Heart right ventricle (tissue), 16 donors: ENCODE results near the gene NLRP1. TPM values are rescaled to one million over a fixed set of nuclear protein-coding genes. Genes with fewer than 3 reads are reported as not detected.

Source experiments
- ATAC-seq, 8 donors: fragments of 200-7000 bp; cut with Tn5 transposase; one replicate each; pipeline ENCODE4 v1.9.1; 2020; ENCODE audit warnings: mild to moderate bottlenecking in 8 of 8, moderate library complexity in 8 of 8, moderate number of reproducible peaks in 1 of 8
- DNase-seq, 2 donors: peaks; one replicate each; pipeline ENCODE4 v3.0.0-alpha.2; 2020
- H3K27ac ChIP-seq, 10 donors: fragments of 200-600 bp; sonication (generic) in 2 of 10; one replicate each; pipeline versions ENCODE4 v1.5.0 to v1.8.0; 2020 to 2022; ENCODE audit warnings: mild to moderate bottlenecking in 3 of 10
- H3K27me3 ChIP-seq, 7 donors: fragments of 200-600 bp; one replicate each; pipeline ENCODE4 v1.8.0; 2021 to 2022; ENCODE audit warnings: mild to moderate bottlenecking in 2 of 7
- H3K36me3 ChIP-seq, 9 donors: fragments of 200-600 bp; sonication (generic) in 1 of 9; one replicate each; pipeline versions ENCODE4 v1.5.0 to v1.8.0; 2020 to 2022; ENCODE audit warnings: mild to moderate bottlenecking in 2 of 9
- H3K4me1 ChIP-seq, 9 donors: fragments of 200-600 bp; sonication (generic) in 1 of 9; one replicate each; pipeline versions ENCODE4 v1.5.0 to v1.8.0; 2020 to 2022; ENCODE audit warnings: mild to moderate bottlenecking in 4 of 9
- H3K4me3 ChIP-seq, 10 donors: fragments of 200-600 bp; sonication (generic) in 2 of 10; one replicate each; pipeline versions ENCODE4 v1.5.0 to v1.8.0; 2020 to 2022; ENCODE audit warnings: mild to moderate bottlenecking in 7 of 10, moderate library complexity in 2 of 10
- H3K9me3 ChIP-seq, 11 donors: fragments of 200-600 bp in 10 of 11; sonication (generic) in 2 of 11; one replicate each; pipeline versions ENCODE4 v1.5.0 to v1.8.0; 2013 to 2022; ENCODE audit warnings: mild to moderate bottlenecking in 2 of 11, control low read depth in 1 of 11, moderate library complexity in 1 of 11
- CTCF ChIP-seq, 9 donors: fragments of 200-600 bp; sonication (generic) in 2 of 9; IDR thresholded peaks; one replicate each; pipeline versions ENCODE4 v1.5.0 to v1.8.0; 2021 to 2022; ENCODE audit warnings: antibody characterized with exemption in 9 of 9, mild to moderate bottlenecking in 5 of 9, moderate library complexity in 1 of 9
- WGBS, 2 donors: extraction: QIAGEN DNeasy Blood & Tissue Kit; methylation state at CpG; one replicate each; pipeline ENCODE4 v1.1.7; 2013; ENCODE audit warnings: inconsistent platforms in 1 of 2; 5-methylcytosine and 5-hydroxymethylcytosine counted together
- intact Hi-C, 10 donors: fragments of 100-400 bp; cut with DNase I; formaldehyde crosslinking; loops; one replicate each; pipeline versions ENCODE4 v1.11.1 to v1.14.2; 2022
- polyA plus RNA-seq, 2 donors: library from polyadenylated mRNA; stranded (reverse); fragments of 200-250 nt; gene quantifications; one replicate each; pipeline ENCODE4 v1.2.3, GENCODE V29; 2013
- total RNA-seq, 10 donors: library from RNA; stranded (reverse); fragmentation: NEBNext Ultra II Directional in 3 of 10; extraction: Animal tissue kit (Norgen Biotek cat#: 25700) in 3 of 10; gene quantifications; one replicate each; pipeline versions ENCODE4 v1.2.1 to v1.2.4, GENCODE V29; 2021 to 2023
- donor health status: Arrhythmogenic right ventricular cardiomyopathy.
- donor health status: ischemic (EF 13 %, LVEDD 7.1; RV severe dilation, severe dysfunction).
- donor health status: healthy with polysubstance abuse.
- donor health status: DM: no; HTN: yes; CAD: no.
- donor health status: DM: no; HTN: no; CAD: no.
- donor health status: ischemic (EF 25% LVEDD 6.9; RV normal size, moderate dysfunction).
- donor health status: ischemic (EF 25% LVEDD 5.7; RV mildly dilated, moderate dysfunction).
- donor health status: healthy.
- donor health status: DM: yes; HTN: yes; CAD: no.
- donor health status: Ischemic cardiomyopathy.
- donor health status: ischemic (EF 35%, LVEDD 5.7; RV mildly dilated, moderate dysfunction).
- donor health status: nonischemic (EF 11% LVEDD 7.7; RV severe dilation, severe dysfunction).
- donor health status: DM: yes; HTN: yes; CAD: no.
- donor health status: PGD.
- donor health status: ischemic (EF 29% LVEDD 5.4; RV normal size, mild dysfunction).
- donor health status: nonischemic (EF 23%, LVEDD 6.1; RV moderate dilation, normal function).

Gene NLRP1
- total and polyA plus RNA-seq, 12 donors, result 4.9 to 34.3 (median 7.6) TPM

DNA sequence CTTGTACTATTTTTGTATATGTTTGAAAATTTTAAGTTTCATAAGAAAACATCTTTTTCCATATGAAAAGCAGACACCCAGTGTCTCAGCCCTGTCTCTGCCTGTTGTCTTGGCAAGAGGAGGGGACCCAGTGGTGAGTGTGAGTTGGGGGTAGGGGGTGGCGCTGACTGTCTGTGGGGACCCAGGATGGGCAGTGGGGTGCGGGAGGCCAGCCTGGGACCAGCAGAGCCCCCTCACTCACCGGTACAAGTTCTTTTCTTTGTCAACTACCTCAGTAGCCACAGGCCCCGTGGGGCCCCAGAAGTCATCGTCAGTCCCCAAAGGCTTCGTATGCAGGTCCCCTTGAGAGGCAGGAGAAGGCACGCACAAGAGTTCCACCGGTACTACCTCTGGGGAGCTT, 51.7 kb downstream of the NLRP1 start:
- no peak overlapping the region for H3K27ac ChIP-seq
- peaks cover 0 to 6% (median under 1%) of the 10 kb centered on the region in 9 donors for H3K4me1 ChIP-seq
- no peak for ATAC-seq
- no peak for TF ChIP-seq CTCF (IDR thresholded peaks at IDR 0.05)
- H3K4me3 ChIP-seq, result no peak overlapping the region
- peaks cover 0 to 99% (median 11%) of the 10 kb centered on the region in 9 donors for H3K36me3 ChIP-seq
- no peaks in the 10 kb centered on the region for H3K9me3 ChIP-seq
- no peak for DNase-seq
- WGBS, 2 donors, result 80 to 91% methylated on average over 8 of the region's 8 CpGs
- intact Hi-C loops, result no loop called here
- H3K27me3 ChIP-seq, result no peaks in the 10 kb centered on the region

GRCh38 chr17:5531085-5531418, 53.3 kb downstream of the NLRP1 start:
- no peak for TF ChIP-seq CTCF (IDR thresholded peaks at IDR 0.05)
- intact Hi-C loops, result no loop called here
- Histone ChIP-seq H3K27ac (no peak overlapping the region), H3K4me1 (peaks cover 0 to 20% (median 8%) of the 10 kb centered on the region in 9 donors), H3K36me3 (peaks cover 0 to 100% (median 11%) of the 10 kb centered on the region in 9 donors), H3K4me3 (no peak overlapping the region), H3K9me3 (no peaks in the 10 kb centered on the region), H3K27me3 (no peaks in the 10 kb centered on the region)
- DNase-seq (no peak), ATAC-seq (no peak)
- WGBS, 2 donors, result 90 to 95% methylated on average over 4 of the region's 4 CpGs

GRCh38 chr17:5530265-5531084, 53.8 kb downstream of the NLRP1 start:
- DNase-seq (no peak), ATAC-seq (no peak)
- Histone ChIP-seq H3K36me3 (peaks cover 0 to 100% (median 11%) of the 10 kb centered on the region in 9 donors), H3K4me3 (no peak overlapping the region), H3K27ac (no peak overlapping the region), H3K9me3 (no peaks in the 10 kb centered on the region), H3K4me1 (peaks cover 0 to 20% (median 8%) of the 10 kb centered on the region in 9 donors), H3K27me3 (no peaks in the 10 kb centered on the region)
- WGBS, 2 donors, result 80 to 85% methylated on average over 12 of the region's 12 CpGs
- intact Hi-C loops, result no loop called here
- TF ChIP-seq CTCF (IDR thresholded peaks at IDR 0.05), result no peak

DNA sequence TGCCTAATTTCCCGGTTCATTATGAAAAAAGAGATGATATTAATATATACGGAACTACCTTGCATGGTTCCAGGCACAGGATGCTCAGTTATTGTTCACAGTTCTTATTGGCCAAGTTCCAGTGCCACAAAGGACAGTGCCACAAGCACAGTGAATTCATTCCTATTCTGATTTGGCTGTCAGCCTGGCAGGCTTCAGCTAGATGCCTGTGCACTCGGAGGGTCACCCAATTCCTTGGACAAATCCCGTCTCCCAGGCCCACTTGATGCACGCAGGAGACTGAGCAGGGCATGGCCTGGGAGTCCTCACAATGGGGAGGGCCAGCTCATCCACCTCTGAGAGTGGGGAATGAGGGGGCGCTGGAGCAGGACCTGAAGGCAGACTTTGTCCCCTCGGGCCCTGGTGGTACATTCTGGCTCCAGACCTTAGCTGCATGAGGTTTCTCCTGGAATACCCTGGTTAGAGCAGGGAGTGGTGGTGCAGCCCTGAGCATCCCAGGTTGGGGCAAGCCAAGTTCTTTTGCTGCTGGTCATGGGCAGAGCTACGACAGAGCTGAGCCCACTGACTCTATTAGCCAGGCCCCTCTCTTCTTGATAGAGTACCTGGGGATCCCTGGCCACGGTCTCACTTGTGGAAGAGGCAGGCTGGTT, 56.6 kb downstream of the NLRP1 start:
- Histone ChIP-seq H3K4me3 (no peak overlapping the region), H3K36me3 (peaks cover 0 to 100% (median 24%) of the 10 kb centered on the region in 9 donors), H3K27ac (peak overlapping the region in 8 of 10 donors; percentile 38 to 73 (median 62)), H3K9me3 (no peaks in the 10 kb centered on the region), H3K4me1 (peaks cover 0 to 20% (median 8%) of the 10 kb centered on the region in 9 donors), H3K27me3 (no peaks in the 10 kb centered on the region)
- 86 to 88% methylated on average over 9 of the region's 9 CpGs for WGBS, 2 donors
- no peak for DNase-seq
- intact Hi-C loops, result no loop called here
- peak in 2 of 8 donors; percentile 14 to 23 for ATAC-seq
- no peak for TF ChIP-seq CTCF (IDR thresholded peaks at IDR 0.05)
